ENCODE measurements around the gene TSPAN4. TPM values are rescaled to one million over a fixed set of nuclear protein-coding genes. Genes with fewer than 3 reads are reported as not detected.

Gene TSPAN4
- total RNA-seq, 1 donor from 2014 or later = 16.9 TPM

DNA sequence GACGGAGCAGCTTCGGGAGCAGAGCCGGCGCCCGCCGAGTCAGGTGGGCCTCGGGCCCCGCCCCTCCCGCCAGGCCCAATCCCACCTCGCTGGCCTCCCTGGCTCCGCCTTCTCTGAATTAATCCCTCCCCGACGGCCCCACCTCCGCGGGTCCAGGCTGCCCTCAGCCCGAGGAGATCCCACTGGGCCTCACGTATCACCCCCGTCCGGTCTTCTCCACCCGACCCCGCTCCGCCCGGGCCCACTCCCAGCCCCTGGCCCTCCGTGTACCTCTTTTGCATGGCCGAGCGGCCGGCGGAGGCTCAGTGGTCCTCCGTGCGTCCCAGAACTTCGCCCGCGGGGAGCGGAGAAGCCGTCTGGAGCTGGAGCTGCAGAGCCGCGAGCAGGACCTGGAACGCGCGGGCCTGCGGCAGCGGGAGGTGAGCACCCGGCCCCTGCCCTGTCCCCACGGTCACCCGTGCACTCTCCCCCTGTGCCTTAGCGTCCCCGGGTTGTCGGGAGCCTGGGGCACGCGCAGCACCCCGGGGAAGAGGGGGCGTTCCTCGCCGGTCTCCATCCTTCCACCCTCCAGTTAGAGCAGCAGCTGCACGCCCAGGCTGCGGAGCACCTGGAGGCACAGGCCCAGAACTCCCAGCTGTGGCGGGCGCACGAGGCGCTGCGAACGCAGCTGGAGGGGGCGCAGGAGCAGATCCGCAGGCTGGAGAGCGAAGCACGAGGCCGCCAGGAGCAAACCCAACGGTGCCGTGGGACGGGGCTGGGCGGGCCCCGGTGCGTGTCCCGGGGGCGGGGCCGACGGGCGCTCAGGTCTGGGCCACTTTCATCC lies 12.1 kb upstream of the TSPAN4 start:
- H3K27ac Mint-ChIP-seq = no peak overlapping the region
- DNase-seq (ENCODE audit: low spot score) = peak; percentile 32
- intact Hi-C loops (cut with micrococcal nuclease) = no loop called here
- H3K36me3 Mint-ChIP-seq (ENCODE audit: low read depth) = no peaks in the 10 kb centered on the region
- H3K27me3 Mint-ChIP-seq (ENCODE audit: low read depth) = peaks cover 32% of the 10 kb centered on the region
- H3K4me3 Mint-ChIP-seq (ENCODE audit: low read depth) = peak overlapping the region; percentile 54
- no peaks in the 10 kb centered on the region for H3K9me3 Mint-ChIP-seq
- peaks cover 15% of the 10 kb centered on the region for H3K4me1 Mint-ChIP-seq (ENCODE audit: low read depth)

DNA sequence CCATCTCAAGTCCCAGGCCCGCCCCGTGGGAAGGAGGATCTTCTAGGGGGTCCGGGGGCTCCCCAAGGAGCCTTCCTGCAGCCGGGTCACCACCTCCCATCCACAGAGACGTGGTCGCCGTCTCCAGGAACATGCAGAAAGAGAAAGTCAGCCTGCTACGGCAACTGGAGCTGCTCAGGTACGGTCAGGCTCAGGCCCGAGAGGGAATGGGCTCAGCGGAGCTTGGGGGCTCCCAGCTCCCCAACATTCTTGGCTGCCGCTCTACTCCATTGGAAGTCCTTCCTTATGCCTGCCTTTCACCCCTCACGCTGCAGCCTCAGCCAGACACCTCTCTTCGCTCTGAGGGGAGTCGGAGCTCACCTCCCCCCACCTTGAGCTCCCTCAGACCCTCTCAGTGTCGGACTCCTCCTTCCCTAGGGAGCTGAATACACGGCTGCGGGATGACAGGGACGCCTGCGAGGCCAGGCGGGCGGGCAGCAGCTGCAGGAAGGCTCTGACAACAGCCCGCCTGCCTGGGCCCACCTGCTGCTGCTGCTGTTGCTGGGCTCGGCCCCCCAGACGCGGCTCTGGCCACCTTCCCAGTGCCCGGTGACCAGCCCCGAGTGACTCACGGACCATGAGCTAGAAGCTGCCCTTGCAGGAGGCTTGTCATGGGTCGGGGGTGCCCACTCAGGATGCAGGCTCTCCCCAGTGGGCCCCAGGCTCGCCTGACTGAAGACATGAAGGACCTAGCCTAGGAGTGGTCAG lies 11.4 kb upstream of the TSPAN4 start:
- DNase-seq (ENCODE audit: low spot score) = no peak
- intact Hi-C loops (cut with micrococcal nuclease) = no loop called here
- peaks cover 15% of the 10 kb centered on the region for H3K4me1 Mint-ChIP-seq (ENCODE audit: low read depth)
- H3K36me3 Mint-ChIP-seq (ENCODE audit: low read depth) = no peaks in the 10 kb centered on the region
- no peaks in the 10 kb centered on the region for H3K9me3 Mint-ChIP-seq
- peak overlapping the region; percentile 55 for H3K4me3 Mint-ChIP-seq (ENCODE audit: low read depth)
- no peak overlapping the region for H3K27ac Mint-ChIP-seq
- peaks cover 32% of the 10 kb centered on the region for H3K27me3 Mint-ChIP-seq (ENCODE audit: low read depth)

- Mint-ChIP-seq H3K27me3 (ENCODE audit: low read depth) (peaks cover 32% of the 10 kb centered on the region), H3K36me3 (ENCODE audit: low read depth) (no peaks in the 10 kb centered on the region), H3K27ac (no peak overlapping the region), H3K4me1 (ENCODE audit: low read depth) (peaks cover 15% of the 10 kb centered on the region), H3K9me3 (no peaks in the 10 kb centered on the region), H3K4me3 (ENCODE audit: low read depth) (peak overlapping the region; percentile 55)
- intact Hi-C loops (cut with micrococcal nuclease) = no loop called here
- DNase-seq (ENCODE audit: low spot score) = no peak
Measured at GRCh38 chr11:831961-832528, 10.6 kb upstream of the TSPAN4 start.

DNA sequence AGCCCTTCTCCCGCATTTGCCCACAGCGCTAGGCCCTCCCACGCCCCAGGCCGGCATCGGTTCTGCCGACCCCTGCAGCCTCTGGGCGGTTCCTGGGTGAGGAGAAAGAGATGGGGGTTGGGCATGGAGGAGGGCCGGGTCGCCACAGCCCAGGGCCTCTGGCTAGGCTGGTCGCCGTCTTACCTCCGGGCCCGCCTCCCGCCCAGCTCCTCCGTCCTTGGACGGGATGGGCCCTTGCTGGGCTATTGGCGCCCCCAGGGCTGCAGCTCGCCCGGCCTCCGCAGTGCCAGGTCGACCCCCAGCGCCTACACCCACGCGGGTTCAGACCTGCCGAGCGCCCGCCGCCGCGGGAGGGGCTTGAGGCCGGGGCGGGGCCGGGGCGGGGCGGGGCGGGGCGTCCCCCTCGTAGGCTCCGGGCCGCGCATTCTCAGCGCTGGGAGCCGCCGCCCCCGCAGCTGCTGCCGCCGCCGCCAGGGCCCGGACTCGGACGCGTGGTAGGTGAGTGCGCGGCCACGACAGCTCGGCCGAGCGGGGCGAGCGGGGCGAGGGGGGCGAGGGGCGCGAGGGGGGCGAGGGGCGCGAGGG lies 10.0 kb upstream of the TSPAN4 start, which contains the start of gene CD151:
Gene CD151 (plus strand): TSS at position 424 of the 585 bp plus-strand sequence. CDS start 3,118 bp downstream, outside the sequence.
- peaks cover 30% of the 10 kb centered on the region for H3K27me3 Mint-ChIP-seq (ENCODE audit: low read depth)
- H3K4me1 Mint-ChIP-seq (ENCODE audit: low read depth) = peaks cover 13% of the 10 kb centered on the region
- peaks cover 4% of the 10 kb centered on the region for H3K36me3 Mint-ChIP-seq (ENCODE audit: low read depth)
- no peak for DNase-seq (ENCODE audit: low spot score)
- intact Hi-C loops (cut with micrococcal nuclease) = loop anchor here (1.0 kb wide), 1 partner anchor 10 kb away; the partner anchor contains the start of genes POLR2L and TSPAN4
- H3K9me3 Mint-ChIP-seq = no peaks in the 10 kb centered on the region
- no peak within 1 kb of the TSS for H3K27ac Mint-ChIP-seq
- peak within 1 kb of the TSS; percentile 68 for H3K4me3 Mint-ChIP-seq (ENCODE audit: low read depth)

GRCh38 chr11:833114-833791 lies 9.4 kb upstream of the TSPAN4 start:
- Mint-ChIP-seq H3K27ac (no peak overlapping the region), H3K9me3 (no peaks in the 10 kb centered on the region), H3K4me1 (ENCODE audit: low read depth) (peaks cover 10% of the 10 kb centered on the region), H3K36me3 (ENCODE audit: low read depth) (peaks cover 4% of the 10 kb centered on the region), H3K27me3 (ENCODE audit: low read depth) (peaks cover 24% of the 10 kb centered on the region), H3K4me3 (ENCODE audit: low read depth) (peak overlapping the region; percentile 68)
- no peak for DNase-seq (ENCODE audit: low spot score)
- intact Hi-C loops (cut with micrococcal nuclease) = loop anchor here (1.0 kb wide), 1 partner anchor 9 kb away; the partner anchor contains the start of genes POLR2L and TSPAN4

DNA sequence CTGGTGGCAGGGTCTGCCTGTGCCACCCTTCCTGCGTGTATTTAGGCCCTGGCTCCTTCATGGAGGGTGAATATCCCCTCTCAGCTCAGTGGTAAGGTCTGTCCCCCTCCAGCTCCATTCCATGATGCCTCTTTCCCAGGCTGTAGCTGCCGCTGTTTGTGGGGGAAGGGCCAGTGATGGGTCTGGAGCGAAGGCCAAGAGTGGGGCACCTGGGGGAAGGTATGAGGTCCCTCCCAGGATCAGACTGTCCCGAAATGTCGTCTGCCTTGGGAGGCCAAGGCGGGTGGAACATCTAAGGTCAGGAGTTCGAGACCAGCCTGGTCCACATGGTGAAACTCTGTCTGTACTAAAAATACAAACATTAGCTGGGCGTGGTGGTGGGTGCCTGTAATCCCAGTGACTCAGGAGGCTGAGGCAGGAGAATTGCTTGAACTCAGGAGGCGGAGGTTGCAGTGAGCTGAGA lies 8.8 kb upstream of the TSPAN4 start:
- Mint-ChIP-seq H3K9me3 (no peaks in the 10 kb centered on the region), H3K4me1 (ENCODE audit: low read depth) (peaks cover 10% of the 10 kb centered on the region), H3K36me3 (ENCODE audit: low read depth) (peaks cover 8% of the 10 kb centered on the region), H3K4me3 (ENCODE audit: low read depth) (peak overlapping the region; percentile 68), H3K27ac (no peak overlapping the region), H3K27me3 (ENCODE audit: low read depth) (peaks cover 18% of the 10 kb centered on the region)
- DNase-seq (ENCODE audit: low spot score) = no peak
- intact Hi-C loops (cut with micrococcal nuclease) = loop anchor here (1.0 kb wide), 1 partner anchor 8 kb away; the partner anchor contains the start of genes POLR2L and TSPAN4

DNA sequence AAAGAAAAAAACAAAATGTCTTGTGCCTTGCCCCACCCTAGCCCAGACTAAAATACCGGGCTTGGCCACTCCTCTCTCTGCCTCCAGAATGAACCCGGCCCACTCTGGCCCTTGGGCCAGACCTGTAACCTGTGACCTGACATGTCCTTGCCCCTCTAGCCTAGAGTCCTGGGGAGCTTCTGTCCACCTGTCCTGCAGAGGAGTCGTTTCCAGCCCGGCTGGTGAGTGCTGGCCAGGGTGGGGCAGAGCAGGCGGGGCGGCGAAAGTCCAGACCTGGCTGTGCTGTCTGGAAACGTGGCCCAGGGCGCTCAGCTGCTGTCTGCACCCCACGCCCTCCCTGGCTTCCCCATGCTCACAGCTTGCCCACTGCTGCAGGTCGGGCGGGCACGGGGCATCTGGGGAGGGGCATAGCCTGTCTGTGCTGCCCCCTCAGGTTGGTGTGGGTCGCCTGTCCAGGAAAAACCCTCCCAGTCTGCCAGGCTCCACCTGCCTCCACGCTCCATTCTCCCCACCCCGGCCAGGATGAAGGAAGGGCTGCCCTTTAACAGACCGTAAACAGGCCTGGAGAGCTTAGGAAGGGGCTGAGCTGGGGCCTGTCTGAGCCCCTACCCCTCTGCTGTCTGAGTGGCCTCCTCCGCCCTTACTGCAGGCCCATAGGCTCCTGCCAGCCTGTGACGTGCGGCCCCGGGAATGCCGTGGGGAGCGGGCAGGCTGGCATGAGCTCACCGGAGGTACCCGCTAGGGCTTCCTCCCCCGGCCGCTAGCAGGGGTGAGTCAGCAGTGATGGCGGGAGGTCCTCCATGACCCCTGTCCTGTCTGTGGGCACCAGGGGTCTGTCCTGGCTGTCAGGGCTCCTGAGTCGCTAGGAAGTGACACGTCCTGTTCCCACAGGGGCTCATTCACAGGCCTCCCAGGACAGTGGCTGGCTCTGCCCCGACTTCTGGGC lies 8.0 kb upstream of the TSPAN4 start:
- no peak for DNase-seq (ENCODE audit: low spot score)
- Mint-ChIP-seq H3K9me3 (no peaks in the 10 kb centered on the region), H3K4me1 (ENCODE audit: low read depth) (peaks cover 6% of the 10 kb centered on the region), H3K36me3 (ENCODE audit: low read depth) (peaks cover 14% of the 10 kb centered on the region), H3K27me3 (ENCODE audit: low read depth) (peaks cover 12% of the 10 kb centered on the region), H3K27ac (no peak overlapping the region), H3K4me3 (ENCODE audit: low read depth) (peak overlapping the region; percentile 68)
- intact Hi-C loops (cut with micrococcal nuclease) = no loop called here

DNA sequence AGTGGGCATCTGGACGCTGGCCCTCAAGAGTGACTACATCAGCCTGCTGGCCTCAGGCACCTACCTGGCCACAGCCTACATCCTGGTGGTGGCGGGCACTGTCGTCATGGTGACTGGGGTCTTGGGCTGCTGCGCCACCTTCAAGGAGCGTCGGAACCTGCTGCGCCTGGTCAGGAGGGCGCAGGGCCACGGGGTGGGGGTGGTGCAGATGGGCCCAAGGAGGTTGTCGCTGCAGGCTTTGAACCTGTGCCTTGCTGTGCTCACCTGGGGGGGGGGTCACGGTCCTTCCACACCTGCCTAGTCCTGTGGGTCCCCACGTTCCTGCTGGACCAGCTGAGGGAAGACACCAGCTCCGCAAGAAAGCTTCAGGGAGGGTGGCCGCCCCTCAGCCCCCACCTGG lies 6.4 kb upstream of the TSPAN4 start:
- DNase-seq (ENCODE audit: low spot score) = no peak
- Mint-ChIP-seq H3K4me3 (ENCODE audit: low read depth) (no peak overlapping the region), H3K36me3 (ENCODE audit: low read depth) (peaks cover 25% of the 10 kb centered on the region), H3K9me3 (no peaks in the 10 kb centered on the region), H3K27ac (no peak overlapping the region), H3K27me3 (ENCODE audit: low read depth) (peaks cover 6% of the 10 kb centered on the region), H3K4me1 (ENCODE audit: low read depth) (peaks cover 16% of the 10 kb centered on the region)
- intact Hi-C loops (cut with micrococcal nuclease) = no loop called here

GRCh38 chr11:836700-837099 lies 6.0 kb upstream of the TSPAN4 start:
- H3K36me3 Mint-ChIP-seq (ENCODE audit: low read depth) = peaks cover 25% of the 10 kb centered on the region
- no peak overlapping the region for H3K4me3 Mint-ChIP-seq (ENCODE audit: low read depth)
- intact Hi-C loops (cut with micrococcal nuclease) = no loop called here
- H3K9me3 Mint-ChIP-seq = no peaks in the 10 kb centered on the region
- H3K27ac Mint-ChIP-seq = no peak overlapping the region
- peaks cover 3% of the 10 kb centered on the region for H3K27me3 Mint-ChIP-seq (ENCODE audit: low read depth)
- DNase-seq (ENCODE audit: low spot score) = no peak
- peaks cover 17% of the 10 kb centered on the region for H3K4me1 Mint-ChIP-seq (ENCODE audit: low read depth)

DNA sequence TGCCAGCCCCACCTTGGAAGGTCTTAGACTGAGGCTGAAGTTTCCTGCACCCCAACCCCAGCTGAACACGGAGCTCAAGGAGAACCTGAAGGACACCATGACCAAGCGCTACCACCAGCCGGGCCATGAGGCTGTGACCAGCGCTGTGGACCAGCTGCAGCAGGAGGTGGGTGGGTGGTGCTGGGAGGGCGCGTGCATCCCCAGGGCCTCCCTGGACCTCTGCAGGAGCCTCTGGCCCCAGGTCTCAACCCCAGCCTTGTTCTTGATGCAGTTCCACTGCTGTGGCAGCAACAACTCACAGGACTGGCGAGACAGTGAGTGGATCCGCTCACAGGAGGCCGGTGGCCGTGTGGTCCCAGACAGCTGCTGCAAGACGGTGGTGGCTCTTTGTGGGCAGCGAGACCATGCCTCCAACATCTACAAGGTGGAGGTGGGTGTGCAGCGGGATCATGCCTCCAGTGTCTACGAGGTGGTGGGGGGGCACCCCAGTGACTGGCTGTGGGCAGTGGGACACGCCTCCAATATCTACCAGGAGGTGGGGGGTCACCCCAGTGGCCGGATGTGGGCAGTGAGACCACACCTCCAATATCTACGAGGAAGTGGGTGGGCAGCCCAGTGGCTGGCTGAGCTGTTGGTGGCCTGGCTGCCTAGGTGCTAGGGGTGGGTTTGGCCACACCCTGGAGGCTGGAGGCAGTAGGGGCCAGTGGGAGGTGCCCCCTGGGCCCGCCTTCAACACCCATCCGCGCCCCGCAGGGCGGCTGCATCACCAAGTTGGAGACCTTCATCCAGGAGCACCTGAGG lies 5.3 kb upstream of the TSPAN4 start:
- no peak overlapping the region for H3K27ac Mint-ChIP-seq
- H3K27me3 Mint-ChIP-seq (ENCODE audit: low read depth) = no peaks in the 10 kb centered on the region
- H3K4me3 Mint-ChIP-seq (ENCODE audit: low read depth) = no peak overlapping the region
- peaks cover 25% of the 10 kb centered on the region for H3K36me3 Mint-ChIP-seq (ENCODE audit: low read depth)
- no peaks in the 10 kb centered on the region for H3K9me3 Mint-ChIP-seq
- intact Hi-C loops (cut with micrococcal nuclease) = no loop called here
- no peak for DNase-seq (ENCODE audit: low spot score)
- peaks cover 15% of the 10 kb centered on the region for H3K4me1 Mint-ChIP-seq (ENCODE audit: low read depth)

DNA sequence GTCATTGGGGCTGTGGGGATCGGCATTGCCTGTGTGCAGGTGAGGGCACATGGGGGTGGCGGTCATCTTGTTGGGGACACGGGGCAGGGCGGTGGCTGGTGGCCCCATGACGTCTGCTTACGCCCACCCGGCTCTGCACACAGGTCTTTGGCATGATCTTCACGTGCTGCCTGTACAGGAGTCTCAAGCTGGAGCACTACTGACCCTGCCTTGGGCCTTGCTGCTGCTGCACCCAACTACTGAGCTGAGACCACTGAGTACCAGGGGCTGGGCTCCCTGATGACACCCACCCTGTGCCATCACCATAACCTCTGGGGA lies 4.7 kb upstream of the TSPAN4 start:
- H3K9me3 Mint-ChIP-seq = no peaks in the 10 kb centered on the region
- no peak overlapping the region for H3K4me3 Mint-ChIP-seq (ENCODE audit: low read depth)
- H3K4me1 Mint-ChIP-seq (ENCODE audit: low read depth) = peaks cover 15% of the 10 kb centered on the region
- intact Hi-C loops (cut with micrococcal nuclease) = no loop called here
- no peaks in the 10 kb centered on the region for H3K27me3 Mint-ChIP-seq (ENCODE audit: low read depth)
- no peak overlapping the region for H3K27ac Mint-ChIP-seq
- peaks cover 25% of the 10 kb centered on the region for H3K36me3 Mint-ChIP-seq (ENCODE audit: low read depth)
- DNase-seq (ENCODE audit: low spot score) = no peak

Measured in activated T-helper 2 cell treated with anti-CD3 and anti-CD28 coated beads, Interferon-gamma antibody, Interleukin-2, Interleukin-4, amounts not matched to agents 10 μg/mL and 5 μg/mL and 100 μg/mL, durations not matched to agents 14 hours and 24 hours and 36 hours (primary cell).